Hematopoietic multipotent progenitor cell treated with erythropoietin and hydrocortisone succinate and interleukin-3 and kit ligand, for 15 days (in vitro differentiated cells): ENCODE data around the gene MPZ.
"Not testable (repeated sequence)": the region's sequence is repeated elsewhere in the genome, so short reads cannot be mapped to it uniquely, and the experiment has no call there.

Experiments
- DNase-seq: peaks from one replicate; pipeline ENCODE4 v3.0.0-alpha.2; 2015; ENCODE audit warnings: low spot score

The MPZ gene

GRCh38 chr1:161300478-161300877 is 9.3 kb downstream of the MPZ start:
- no peak for DNase-seq

DNA sequence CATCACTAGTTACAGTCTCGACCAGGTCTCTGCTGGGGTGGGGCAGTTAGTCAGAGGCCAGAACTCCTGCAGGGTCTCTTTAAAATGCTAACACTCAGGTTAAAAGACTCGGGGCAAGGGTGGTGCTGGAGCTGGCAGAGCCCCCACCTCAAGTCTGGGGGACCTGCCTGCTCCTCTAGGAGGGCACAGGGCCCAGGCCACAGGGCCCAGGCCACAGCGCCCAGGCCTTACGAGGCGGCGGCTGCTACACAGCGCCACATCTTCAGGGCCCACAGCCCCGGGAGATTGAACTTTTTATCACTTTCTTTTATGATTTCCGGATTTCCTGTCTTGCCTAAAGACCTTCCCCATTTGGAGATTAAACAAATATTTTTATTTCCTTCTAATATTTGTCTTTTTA is 10.4 kb downstream of the MPZ start:
- no peak for DNase-seq

DNA sequence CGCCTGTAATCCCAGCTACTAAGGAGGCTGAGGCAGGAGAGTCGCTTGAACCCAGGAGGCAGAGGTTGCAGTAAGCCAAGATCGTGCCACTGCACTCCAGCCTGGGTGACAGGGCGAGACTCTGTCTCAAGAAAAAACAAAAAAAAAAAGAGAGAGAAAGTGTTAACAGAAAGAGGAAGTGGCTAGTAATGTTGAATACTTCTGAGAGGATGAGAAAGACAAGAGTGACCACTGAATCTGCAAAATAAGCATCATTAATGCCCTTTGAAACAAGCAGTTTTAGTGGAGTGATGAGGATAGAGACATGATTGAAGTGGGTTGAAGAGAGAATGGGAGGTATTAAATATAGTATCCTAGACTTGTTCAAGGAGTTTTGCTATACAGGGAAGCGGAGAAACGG is 11.7 kb downstream of the MPZ start:
- no peak for DNase-seq

GRCh38 chr1:161297415-161297814 is 12.4 kb downstream of the MPZ start:
- DNase-seq, result no peak

- no peak for DNase-seq
Measured at GRCh38 chr1:161290779-161291178, 19.0 kb downstream of the MPZ start.

DNA sequence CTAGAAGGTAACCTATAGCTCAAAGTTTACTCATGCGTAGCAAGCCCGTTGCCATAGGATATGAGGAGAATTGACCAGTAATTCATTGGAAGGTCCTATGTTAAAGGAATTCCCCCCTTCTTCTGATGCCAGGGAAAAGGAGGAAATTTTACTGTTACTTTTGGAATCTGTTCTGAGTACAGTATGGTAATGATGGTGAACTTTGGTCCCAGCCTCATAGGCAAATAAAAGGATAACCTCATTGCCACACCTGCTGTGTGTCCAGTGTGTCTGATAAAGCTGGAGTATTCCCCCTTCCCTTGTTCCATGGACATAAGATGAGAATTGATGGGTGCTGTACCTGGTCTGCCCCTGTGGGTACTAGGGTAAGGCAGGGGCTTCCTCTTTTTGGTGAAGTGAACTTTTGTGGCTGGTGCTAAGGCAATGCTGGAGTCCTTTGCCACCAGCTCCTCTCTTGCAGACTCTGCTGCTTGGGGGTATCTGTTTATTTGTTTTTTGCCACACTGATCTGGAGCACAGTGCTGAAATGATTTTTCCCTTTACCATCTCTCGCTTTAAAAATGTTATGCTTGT is 22.2 kb downstream of the MPZ start:
- DNase-seq, result no peak

- no peak for DNase-seq
Measured at GRCh38 chr1:161285521-161285920, 24.2 kb downstream of the MPZ start.

GRCh38 chr1:161285113-161285512 is 24.7 kb downstream of the MPZ start:
- no peak for DNase-seq

DNA sequence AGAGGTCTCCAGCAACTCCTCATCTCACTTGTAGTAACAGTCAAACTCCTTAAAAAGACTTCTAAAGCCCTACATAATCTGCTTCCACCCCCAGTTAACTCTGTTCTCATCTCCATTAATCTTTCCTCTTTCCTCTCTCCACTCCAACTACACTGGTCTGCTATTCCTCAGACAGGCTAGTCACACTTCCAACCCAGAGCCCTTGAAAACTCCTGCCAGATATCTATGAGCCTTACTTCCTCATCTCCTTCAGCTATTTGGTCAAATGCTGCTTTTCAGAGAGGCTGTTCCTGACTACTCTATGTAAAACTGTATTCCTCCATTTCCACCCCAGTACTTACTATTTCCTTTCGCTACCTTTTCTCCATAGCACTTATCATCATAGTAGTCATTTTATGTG is 26.8 kb downstream of the MPZ start:
- no peak for DNase-seq

DNA sequence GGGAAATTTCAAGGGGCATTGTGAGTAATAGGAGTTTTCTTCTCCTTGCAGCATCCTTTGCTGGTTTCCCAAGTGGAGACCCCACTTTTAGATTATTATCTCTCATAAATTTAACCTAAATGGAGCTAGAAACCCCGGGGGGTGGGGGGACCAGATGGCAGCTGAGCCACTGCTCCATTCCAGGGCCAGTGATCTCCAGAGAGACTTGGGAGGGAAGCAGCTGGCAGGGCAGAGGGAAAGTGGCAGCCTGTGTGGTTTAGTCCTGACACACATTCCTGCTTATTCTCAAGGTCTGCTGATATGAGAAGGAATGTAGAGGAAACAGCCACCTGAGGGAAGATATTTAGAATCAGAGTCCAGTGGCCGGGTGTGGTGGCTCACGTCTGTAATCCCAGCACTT is 34.9 kb downstream of the MPZ start:
- no peak for DNase-seq

DNA sequence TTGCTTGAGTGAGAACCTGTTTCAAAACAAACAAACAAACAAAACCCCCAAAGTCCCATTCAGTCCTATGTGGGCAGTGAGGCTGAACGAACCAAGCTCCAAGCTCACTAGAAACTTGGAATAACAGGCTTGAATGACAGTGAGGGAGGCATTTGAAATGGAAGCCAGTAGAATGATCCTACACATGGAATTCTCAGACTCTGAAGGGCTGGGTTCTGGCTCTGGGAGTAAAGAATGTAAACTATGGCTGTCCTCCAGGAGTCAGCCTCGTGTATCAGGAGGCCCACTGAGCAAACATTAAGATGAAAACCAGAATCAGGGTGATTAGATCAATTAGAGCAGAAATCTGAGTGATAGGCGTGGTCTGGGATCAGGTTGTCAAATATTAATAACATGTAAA is 36.4 kb downstream of the MPZ start:
- DNase-seq, result no peak

DNA sequence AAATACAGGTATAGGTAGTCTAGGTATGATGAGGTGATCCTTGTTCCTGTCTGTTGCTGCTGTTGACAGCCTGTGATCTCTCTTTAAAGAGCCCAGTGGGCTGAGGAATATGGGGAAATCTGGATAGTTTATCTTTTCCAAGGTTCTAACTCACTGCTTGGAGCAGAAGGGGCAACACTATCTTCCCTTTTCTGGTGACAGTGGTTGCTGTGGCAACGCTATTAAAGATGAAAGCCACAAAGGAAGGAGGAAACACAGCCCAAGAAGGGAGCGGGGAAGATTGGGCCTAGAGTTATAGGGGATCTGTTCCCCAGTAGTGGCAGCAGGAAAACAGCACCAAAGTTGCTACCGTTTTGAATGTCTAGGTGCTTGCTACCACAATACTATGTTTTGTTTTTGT is 42.4 kb downstream of the MPZ start:
- DNase-seq, result no peak

DNA sequence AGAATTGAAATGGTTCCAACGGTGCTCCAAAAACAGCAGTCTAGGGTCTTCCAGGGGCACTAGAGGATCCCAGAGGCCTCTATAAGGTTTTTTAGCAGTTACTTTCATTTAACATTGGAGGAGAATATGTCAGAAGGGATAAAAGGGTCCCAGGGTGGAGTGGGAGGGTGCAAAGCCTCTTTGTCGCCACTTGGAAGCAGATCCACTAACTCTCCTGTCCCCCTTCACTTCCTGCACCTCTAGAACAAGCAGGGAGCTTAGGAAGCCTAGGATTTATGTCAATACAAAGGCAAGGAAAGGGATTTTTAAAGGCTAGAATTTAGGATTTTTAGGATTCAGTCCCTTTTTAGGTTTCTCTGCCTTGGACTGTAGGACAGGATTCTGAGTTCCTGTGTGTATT is 42.9 kb downstream of the MPZ start:
- no peak for DNase-seq

DNA sequence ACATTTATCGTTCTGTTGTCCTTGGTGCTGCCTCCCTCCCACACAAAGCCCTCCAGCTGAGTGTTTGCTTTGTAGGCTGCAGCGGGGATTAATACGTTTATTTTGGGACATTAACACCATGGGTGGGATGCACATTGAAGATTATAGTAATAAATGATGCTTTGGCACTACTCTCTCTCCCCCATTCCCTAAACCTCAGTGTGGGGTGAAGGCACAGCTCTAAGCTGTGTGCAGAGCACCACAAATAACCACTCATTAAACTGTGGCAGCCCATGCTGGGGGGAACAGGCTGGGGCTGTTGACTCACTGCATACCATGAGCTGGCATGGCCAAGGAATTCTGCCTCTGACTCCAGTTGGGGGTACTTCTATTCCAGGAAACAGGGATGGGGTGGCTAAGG is 43.6 kb downstream of the MPZ start:
- no peak for DNase-seq

- DNase-seq, result no peak
Measured at GRCh38 chr1:161265305-161265704, 44.5 kb downstream of the MPZ start.

GRCh38 chr1:161261261-161262235 is 48.2 kb downstream of the MPZ start:
- DNase-seq, result no peak

DNA sequence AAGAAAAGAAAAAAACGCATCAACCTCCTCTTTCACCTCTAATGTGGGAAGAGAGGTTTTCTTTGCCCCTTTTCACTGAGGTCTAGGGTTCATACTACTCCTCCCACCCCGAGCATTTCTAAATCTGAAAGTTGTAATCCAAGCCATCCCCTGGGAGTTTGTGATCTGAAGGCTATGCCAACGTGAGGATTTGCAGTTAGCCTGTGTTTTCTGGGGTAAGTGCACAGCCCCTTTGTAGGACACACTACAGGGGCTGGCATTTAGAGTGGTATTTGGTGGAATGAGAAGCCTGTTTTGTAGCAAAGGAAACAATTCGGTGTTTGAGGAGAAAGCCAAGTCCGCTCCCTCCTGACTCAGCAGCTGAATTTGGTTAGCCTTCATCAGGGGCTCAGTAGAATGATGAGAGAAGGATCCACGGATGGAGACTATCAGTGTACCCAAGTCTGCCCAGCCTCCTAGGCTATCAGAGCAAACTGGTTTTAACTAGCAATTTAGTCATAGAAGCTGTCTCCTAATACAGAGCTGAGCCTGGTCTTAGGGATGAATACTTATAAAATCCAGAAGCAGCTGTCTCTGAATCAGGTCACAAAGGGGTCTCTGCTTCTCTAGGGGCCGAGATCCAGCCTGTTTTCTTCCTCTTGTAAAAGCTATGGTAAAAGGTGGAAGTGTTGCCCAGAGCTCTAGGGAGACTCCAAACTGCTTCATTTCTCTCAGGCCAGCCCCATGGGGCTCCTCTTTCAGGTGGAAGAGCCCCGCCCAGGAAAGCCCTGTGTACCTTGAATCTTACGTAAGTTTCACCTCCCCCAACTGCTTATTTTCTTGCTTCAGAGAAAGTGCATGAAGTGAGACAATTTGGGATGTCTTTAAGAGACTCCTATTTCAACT is 49.1 kb downstream of the MPZ start:
- no peak for DNase-seq

DNA sequence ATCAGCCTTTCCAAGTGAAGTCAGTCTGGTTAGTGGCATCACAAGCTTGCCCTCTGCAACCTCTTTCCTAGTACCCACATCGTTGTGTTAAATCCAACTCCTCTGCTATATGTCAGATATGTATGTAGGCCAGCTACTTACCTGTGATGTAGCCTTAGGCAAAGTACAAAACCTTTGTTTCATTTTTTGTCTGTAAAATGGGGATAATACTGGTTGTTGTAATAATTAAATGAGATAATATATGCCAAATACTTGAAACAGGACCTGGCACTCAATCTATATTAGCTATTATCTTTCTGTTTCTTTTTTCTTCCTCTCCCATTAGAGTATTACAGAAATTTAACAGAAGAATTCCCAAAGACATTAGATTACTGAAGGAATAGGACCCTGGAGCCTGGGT is 50.0 kb downstream of the MPZ start:
- no peak for DNase-seq

GRCh38 chr1:161259345-161259702 is 50.4 kb downstream of the MPZ start:
- DNase-seq, result no peak

DNA sequence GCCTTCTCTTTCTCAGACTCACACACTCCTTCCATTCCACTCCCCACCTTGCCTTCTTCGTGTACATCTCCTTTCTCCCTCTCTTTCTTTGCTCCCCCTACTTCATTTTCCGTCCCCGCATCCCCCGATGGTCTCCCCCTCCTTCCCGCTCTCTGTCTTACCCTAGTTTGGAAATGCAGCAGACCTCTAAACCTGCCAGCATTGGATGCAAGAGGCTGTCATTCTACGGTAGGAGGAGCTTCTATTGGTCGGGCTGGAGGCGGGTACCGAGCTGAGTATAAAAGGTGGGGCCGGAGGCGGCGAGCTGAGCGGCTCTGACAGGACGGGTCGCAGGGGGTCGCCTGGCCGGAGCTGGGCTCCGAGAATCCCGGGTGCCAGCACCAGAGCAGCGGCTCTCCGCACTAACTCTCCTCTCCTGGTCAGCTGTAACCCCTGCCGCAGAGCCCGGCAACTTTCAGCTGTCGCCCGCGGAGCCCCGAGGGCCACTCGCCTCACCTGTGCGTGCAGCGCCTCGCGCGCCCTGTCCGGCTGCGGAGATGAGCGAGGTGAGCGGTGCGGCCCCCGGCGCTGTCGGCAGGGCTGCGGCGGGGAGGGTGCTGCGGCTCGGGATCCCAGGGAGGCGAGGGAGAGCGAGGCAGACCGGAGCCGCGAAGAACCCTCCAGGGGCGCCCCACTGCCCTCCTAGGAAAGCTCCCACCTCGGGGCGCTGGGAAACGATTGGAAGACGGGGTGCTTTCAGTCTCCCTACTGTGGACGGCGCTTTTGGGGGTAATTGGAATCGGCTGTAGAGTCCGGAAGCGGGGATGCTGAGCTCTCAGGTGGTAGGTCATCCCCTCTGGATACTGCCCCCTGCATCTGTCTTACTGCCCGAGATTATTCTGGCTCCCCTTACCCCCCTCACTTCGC is 51.1 kb downstream of the MPZ start, which contains the start of gene PCP4L1:
Gene PCP4L1 (plus strand): TSS at position 307 of the 906 bp plus-strand sequence. CDS start 230 bp downstream, at position 537.
- DNase-seq, result no peak

DNA sequence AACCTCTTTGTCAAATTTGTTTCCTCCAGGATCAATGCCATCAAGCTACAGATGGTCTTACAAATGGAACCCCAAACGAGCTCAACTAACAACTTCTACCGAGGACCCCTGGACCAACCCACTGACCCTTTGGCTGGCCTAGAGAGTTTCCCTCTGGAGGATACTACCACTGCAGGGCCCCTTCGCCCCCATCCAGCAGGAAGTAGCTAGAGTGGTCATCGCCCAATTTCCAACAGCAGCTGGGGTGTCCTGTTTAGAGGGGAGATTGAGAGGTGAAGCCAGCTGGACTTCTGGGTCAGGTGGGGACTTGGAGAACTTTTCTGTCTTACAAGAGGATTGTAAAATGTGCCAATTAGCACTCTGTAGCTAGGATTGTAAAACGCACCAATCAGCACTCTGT is 52.7 kb downstream of the MPZ start:
- DNase-seq, result not testable (repeated sequence)
